ENCODE data around the gene CAMK1D.

- TF ChIP-seq CTCF (IDR thresholded peaks at IDR 0.05; ENCODE audit: borderline replicate concordance, extremely low read depth, low read length, poor library complexity, severe bottlenecking) (no peak), EZH2 (IDR thresholded peaks at IDR 0.05; ENCODE audit: borderline replicate concordance, low read depth, low read length, severe bottlenecking) (no peak)
Measured at GRCh38 chr10:12733271-12733670, 383.9 kb downstream of the CAMK1D start.

Data from DND-41 (cell line).